ENCODE measurements around the gene ACACA.

DNA sequence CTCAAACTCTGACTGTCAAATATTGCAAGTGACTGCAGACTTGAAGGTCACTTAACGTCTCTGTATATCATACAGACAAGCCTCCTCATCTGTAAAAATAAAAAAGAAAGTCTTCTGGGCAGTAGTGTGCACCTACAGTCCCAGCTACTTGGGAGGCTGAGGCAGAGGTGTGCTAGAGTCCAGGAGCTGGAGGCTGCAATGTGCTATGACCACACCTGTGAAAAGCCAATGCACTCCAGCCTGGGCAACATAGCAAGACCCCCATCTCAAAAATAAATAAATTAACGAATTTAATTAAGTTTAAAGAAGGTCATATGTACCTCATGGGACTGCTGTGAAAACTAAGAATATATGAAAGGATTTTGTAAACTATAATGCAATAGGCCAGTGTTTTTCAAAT, 65.8 kb downstream of the ACACA start:
- TF ChIP-seq, protein P1, sequence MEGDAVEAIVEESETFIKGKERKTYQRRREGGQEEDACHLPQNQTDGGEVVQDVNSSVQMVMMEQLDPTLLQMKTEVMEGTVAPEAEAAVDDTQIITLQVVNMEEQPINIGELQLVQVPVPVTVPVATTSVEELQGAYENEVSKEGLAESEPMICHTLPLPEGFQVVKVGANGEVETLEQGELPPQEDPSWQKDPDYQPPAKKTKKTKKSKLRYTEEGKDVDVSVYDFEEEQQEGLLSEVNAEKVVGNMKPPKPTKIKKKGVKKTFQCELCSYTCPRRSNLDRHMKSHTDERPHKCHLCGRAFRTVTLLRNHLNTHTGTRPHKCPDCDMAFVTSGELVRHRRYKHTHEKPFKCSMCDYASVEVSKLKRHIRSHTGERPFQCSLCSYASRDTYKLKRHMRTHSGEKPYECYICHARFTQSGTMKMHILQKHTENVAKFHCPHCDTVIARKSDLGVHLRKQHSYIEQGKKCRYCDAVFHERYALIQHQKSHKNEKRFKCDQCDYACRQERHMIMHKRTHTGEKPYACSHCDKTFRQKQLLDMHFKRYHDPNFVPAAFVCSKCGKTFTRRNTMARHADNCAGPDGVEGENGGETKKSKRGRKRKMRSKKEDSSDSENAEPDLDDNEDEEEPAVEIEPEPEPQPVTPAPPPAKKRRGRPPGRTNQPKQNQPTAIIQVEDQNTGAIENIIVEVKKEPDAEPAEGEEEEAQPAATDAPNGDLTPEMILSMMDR (conservative IDR thresholded peaks at IDR 0.05), result no peak
- TF ChIP-seq ZFX (IDR thresholded peaks at IDR 0.05), result no peak

Measured in C4-2B (cell line).